Endothelial cell of umbilical vein (primary cell): ENCODE data around the gene GNAZ.

Source experiments
- GATA2 ChIP-seq: IDR thresholded peaks from 2 replicates; pipeline ENCODE4 v1.7.0; 2011; ENCODE audit warnings: low read depth, mild to moderate bottlenecking, moderate library complexity, mixed read lengths, low read length; ENCODE audit not compliant: insufficient read length, insufficient read depth
- MYC ChIP-seq: IDR thresholded peaks from one replicate; pipeline ENCODE4 v1.6.1; 2011; ENCODE audit warnings: mild to moderate bottlenecking, low read depth, low read length
- POLR2A ChIP-seq: IDR thresholded peaks from 2 replicates; pipeline ENCODE4 v1.6.1; 2012; ENCODE audit warnings: low read depth, mild to moderate bottlenecking, control low read depth, low read length
- POLR2AphosphoS5 ChIP-seq: IDR thresholded peaks from 2 replicates; pipeline ENCODE4 v1.6.1; 2012; ENCODE audit warnings: low read depth, mild to moderate bottlenecking, control low read depth, low read length, moderate library complexity; ENCODE audit not compliant: insufficient read depth
- TF ChIP-seq, protein P1 (sequence below), 2 donors: IDR thresholded peaks; 1 replicate in 1 of 2; 2 replicates in 1 of 2; pipeline ENCODE4 v1.5.1; 2011; ENCODE audit warnings: low read length in 2 of 2, mild to moderate bottlenecking in 2 of 2, moderate library complexity in 2 of 2, control low read depth in 1 of 2, inconsistent platforms in 1 of 2, low read depth in 1 of 2; ENCODE audit not compliant: insufficient read depth in 1 of 2; ENCODE audit errors: extremely low read depth in 1 of 2
- TF ChIP-seq, protein P2 (sequence below): IDR thresholded peaks from 2 replicates; pipeline ENCODE4 v1.6.1; 2011; ENCODE audit not compliant: insufficient read depth, insufficient read length

DNA sequence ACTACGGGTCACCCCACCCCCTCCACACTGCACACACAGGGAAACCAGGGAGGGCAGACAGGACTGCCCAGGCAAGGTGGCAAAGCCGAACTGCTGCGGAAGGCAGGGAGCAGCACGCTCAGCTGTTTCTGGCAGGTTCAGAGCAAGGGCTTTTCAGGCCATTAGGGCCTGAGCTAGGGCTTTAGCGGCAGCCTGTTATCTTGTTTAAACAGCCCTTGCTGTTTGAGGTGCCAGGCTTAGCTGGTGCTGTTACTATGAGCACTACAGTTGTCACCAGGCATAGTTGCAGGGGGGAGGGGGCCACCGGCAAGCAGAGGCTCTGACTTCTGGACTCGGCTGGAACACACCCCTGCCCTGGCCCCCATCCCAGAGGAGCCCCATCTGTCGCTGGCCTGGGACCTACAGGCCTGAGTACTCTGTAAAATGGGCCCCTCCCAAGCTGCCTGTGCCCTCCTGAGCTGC lies 36.6 kb downstream of the GNAZ start:
- TF ChIP-seq POLR2AphosphoS5 = no peak
- TF ChIP-seq, protein P1, sequence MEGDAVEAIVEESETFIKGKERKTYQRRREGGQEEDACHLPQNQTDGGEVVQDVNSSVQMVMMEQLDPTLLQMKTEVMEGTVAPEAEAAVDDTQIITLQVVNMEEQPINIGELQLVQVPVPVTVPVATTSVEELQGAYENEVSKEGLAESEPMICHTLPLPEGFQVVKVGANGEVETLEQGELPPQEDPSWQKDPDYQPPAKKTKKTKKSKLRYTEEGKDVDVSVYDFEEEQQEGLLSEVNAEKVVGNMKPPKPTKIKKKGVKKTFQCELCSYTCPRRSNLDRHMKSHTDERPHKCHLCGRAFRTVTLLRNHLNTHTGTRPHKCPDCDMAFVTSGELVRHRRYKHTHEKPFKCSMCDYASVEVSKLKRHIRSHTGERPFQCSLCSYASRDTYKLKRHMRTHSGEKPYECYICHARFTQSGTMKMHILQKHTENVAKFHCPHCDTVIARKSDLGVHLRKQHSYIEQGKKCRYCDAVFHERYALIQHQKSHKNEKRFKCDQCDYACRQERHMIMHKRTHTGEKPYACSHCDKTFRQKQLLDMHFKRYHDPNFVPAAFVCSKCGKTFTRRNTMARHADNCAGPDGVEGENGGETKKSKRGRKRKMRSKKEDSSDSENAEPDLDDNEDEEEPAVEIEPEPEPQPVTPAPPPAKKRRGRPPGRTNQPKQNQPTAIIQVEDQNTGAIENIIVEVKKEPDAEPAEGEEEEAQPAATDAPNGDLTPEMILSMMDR (IDR thresholded peaks at IDR 0.05; ENCODE audit: extremely low read depth in 1 of 2, insufficient read depth in 1 of 2, low read depth in 1 of 2, low read length in 2 of 2) = no peak
- TF ChIP-seq POLR2A = no peak
- TF ChIP-seq, protein P2, sequence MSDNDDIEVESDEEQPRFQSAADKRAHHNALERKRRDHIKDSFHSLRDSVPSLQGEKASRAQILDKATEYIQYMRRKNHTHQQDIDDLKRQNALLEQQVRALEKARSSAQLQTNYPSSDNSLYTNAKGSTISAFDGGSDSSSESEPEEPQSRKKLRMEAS = no peak
- TF ChIP-seq GATA2 = no peak
- no peak for TF ChIP-seq MYC
